ENCODE data around the gene CARM1. TPM values are rescaled to one million over a fixed set of nuclear protein-coding genes. Genes with fewer than 3 reads are reported as not detected.

The CARM1 gene
- total RNA-seq, 2 donors from 2014 or later = 85.0 to 99.5 TPM

DNA sequence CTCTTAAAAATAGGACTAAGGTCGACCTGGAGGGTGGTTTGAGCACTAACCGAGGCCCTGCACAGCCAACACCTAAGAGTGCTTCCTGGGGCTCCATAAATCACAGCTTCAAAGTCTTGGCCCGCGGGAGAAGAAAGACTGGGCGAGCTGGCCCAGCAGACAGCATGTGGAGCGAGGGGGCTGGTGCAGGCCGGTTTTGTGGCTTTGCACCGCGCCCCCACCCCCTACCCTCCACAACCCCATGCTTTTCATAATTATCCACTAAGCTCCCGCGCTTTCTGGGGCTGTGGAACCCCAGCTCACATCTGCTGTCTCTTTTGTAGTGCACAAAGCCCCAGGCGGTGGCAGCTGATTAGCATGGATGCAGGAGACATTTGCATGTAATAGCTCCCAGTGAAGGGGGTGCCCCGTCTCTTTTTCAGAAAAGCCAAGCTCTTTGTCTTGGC is 17.1 kb downstream of the CARM1 start:
- Mint-ChIP-seq H3K36me3 (ENCODE audit: insufficient read depth in 2 of 2) (no peaks in the 10 kb centered on the region), H3K4me3 (no peak overlapping the region), H3K27ac (no peak overlapping the region), H3K4me1 (ENCODE audit: low read depth) (peaks cover 14% of the 10 kb centered on the region), H3K27me3 (ENCODE audit: low read depth) (no peaks in the 10 kb centered on the region), H3K9me3 (no peaks in the 10 kb centered on the region)
- ATAC-seq (replicated peaks in 1 of 2) (no peak), DNase-seq (no peak)

DNA sequence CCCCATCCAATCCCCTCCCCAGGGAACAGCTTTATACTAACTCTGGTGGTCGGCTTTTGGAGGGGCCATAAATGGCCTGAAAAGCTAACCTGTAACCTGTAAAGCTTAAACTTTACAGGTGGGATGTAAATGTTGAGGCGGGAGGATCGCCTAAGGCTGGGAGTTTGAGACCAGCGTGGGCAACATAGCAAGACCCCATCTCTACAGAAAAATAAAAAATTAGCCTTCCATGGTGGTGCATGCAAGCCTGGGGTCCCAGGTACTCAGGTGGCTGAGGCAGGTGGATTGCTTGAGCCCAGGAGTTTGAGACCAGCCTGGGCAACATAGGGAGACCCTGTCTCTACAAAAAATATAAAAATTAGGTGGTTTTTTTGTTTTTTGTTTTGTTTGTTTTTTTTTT is 18.5 kb downstream of the CARM1 start:
- H3K36me3 Mint-ChIP-seq (ENCODE audit: insufficient read depth in 2 of 2) = no peaks in the 10 kb centered on the region
- peaks cover 10% of the 10 kb centered on the region for H3K4me1 Mint-ChIP-seq (ENCODE audit: low read depth)
- no peak overlapping the region for H3K4me3 Mint-ChIP-seq
- H3K27ac Mint-ChIP-seq = no peak overlapping the region
- DNase-seq (no peak), ATAC-seq (replicated peaks in 1 of 2) (no peak)
- no peaks in the 10 kb centered on the region for H3K27me3 Mint-ChIP-seq (ENCODE audit: low read depth)
- no peaks in the 10 kb centered on the region for H3K9me3 Mint-ChIP-seq

DNA sequence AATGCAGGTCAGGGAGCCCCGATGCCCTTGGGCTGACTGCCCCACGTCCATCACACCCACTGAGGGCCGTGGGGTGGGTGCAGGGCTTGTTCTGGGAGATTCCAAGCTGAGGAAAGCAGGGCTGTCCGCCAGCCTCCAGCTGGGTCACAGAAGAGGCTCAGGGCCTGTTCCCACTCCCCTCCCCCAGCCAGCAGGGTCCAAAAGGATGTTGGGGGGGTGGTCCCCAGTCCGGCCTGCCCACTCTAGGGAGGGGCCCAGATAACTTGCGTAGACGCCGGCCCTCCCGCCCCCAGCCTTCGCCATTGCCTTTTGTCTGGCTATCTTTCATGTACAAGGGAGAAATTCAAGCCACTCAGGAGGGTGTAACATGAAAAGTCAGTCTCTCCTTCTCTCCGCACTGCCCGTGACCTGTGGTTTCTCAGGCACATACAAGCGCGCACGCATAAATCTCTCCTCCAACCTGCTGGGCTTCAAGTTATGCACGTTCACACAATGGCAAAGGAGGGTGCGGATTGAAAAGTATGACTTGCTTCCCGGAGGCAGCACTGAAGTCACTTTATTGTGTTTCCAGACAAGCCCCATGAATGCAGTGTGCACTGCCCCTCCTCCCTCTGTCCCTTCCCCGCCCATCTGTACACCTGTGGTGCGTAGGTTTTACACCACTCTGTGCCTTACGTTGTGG is 20.2 kb downstream of the CARM1 start:
- no peak overlapping the region for H3K4me3 Mint-ChIP-seq
- ATAC-seq (replicated peaks in 1 of 2) = no peak

DNA sequence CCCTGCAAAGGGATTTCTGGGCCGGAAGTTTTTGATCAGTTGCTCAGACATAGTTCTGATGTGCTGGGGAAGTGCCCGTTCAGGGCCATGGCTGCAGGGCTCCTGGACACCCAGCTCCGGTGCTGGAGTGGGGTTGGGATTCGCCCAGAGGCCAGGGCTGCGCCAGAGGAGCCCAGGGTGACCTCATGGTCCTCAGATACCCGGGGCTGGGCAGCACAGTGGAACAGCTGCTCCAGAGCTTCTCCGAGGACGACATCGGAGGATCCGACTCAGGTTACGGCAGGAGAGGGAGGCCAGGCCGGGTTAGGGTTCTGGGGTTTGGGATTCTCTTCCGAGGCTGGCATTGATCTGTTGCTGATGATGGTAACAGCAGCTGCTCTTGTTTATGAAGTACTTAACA is 20.9 kb downstream of the CARM1 start:
- no peaks in the 10 kb centered on the region for H3K27me3 Mint-ChIP-seq (ENCODE audit: low read depth)
- H3K27ac Mint-ChIP-seq = no peak overlapping the region
- no peak for ATAC-seq (replicated peaks in 1 of 2)
- DNase-seq = no peak
- H3K9me3 Mint-ChIP-seq = no peaks in the 10 kb centered on the region
- H3K4me1 Mint-ChIP-seq (ENCODE audit: low read depth) = peaks cover 14% of the 10 kb centered on the region
- no peaks in the 10 kb centered on the region for H3K36me3 Mint-ChIP-seq (ENCODE audit: insufficient read depth in 2 of 2)
- no peak overlapping the region for H3K4me3 Mint-ChIP-seq

More for the DNA sequence above, 20.2 kb downstream of the CARM1 start:
- H3K4me1 Mint-ChIP-seq (ENCODE audit: low read depth) = peaks cover 7% of the 10 kb centered on the region
- H3K9me3 Mint-ChIP-seq = no peaks in the 10 kb centered on the region
- H3K27me3 Mint-ChIP-seq (ENCODE audit: low read depth) = no peaks in the 10 kb centered on the region
- H3K36me3 Mint-ChIP-seq (ENCODE audit: insufficient read depth in 2 of 2) = no peaks in the 10 kb centered on the region
- DNase-seq = no peak
- H3K27ac Mint-ChIP-seq = no peak overlapping the region

DNA sequence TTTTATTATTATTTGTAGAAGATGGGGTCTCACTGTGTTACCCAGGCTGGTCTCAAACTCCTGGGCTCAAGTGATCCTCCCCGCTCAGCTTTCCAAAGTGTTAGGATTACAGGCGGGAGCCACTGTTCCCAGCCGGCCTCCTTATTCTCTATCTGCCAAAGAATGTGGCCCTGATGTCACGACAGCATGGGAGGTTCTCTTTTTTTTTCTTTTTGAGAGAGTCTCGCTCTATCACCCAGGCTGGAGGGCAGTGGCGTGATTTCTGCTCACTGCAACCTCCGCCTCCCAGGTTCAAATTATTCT is 23.5 kb downstream of the CARM1 start:
- H3K4me3 Mint-ChIP-seq = no peak overlapping the region
- peaks cover 14% of the 10 kb centered on the region for H3K4me1 Mint-ChIP-seq (ENCODE audit: low read depth)
- no peaks in the 10 kb centered on the region for H3K9me3 Mint-ChIP-seq
- no peaks in the 10 kb centered on the region for H3K27me3 Mint-ChIP-seq (ENCODE audit: low read depth)
- H3K27ac Mint-ChIP-seq = no peak overlapping the region
- no peaks in the 10 kb centered on the region for H3K36me3 Mint-ChIP-seq (ENCODE audit: insufficient read depth in 2 of 2)
- ATAC-seq (replicated peaks in 1 of 2) (no peak), DNase-seq (no peak)

DNA sequence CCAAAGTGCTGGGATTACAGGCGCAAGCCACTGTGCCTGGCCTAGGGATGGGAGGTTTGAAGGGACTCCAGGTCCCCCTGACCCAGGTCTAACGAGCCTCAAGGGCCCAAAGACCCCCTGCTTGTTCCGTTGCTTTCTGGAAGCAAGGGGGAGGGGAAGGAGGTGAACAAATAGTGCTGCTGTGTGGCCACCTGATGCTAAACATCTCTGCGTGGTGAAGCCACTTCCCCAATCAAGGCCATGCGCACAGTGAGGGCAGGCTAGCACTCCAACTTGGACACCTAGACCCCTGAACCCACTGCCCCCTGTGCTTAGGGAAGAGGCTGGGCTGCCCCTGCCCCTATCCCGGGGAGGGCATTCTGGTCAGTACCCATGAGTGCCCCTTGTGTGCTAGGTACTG is 24.0 kb downstream of the CARM1 start:
- H3K27me3 Mint-ChIP-seq (ENCODE audit: low read depth) = no peaks in the 10 kb centered on the region
- H3K9me3 Mint-ChIP-seq = no peaks in the 10 kb centered on the region
- DNase-seq (no peak), ATAC-seq (replicated peaks in 1 of 2) (no peak)
- no peak overlapping the region for H3K4me3 Mint-ChIP-seq
- no peaks in the 10 kb centered on the region for H3K36me3 Mint-ChIP-seq (ENCODE audit: insufficient read depth in 2 of 2)
- H3K4me1 Mint-ChIP-seq (ENCODE audit: low read depth) = peaks cover 14% of the 10 kb centered on the region
- H3K27ac Mint-ChIP-seq = no peak overlapping the region

DNA sequence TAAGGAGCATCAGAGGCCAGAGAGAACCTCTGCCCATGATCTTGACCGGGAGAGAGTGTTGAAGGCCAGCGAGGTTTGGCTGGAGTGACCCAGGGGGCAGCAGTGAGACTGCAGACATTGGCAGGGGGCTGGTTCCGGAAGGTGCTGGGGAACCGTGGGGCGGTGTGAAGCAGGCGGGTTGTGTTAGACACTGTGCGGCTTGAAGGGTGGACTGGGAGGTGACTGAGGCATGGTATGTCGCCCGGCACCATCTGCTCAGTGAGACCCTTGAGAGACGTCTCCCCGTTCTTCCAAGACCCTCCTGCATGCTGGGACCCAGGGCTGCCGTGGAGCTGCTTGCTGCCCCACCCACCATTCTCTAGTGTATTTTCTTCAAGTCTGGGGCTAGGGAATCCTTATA is 24.6 kb downstream of the CARM1 start:
- no peak for DNase-seq
- no peak for ATAC-seq (replicated peaks in 1 of 2)
- H3K27ac Mint-ChIP-seq = no peak overlapping the region
- H3K27me3 Mint-ChIP-seq (ENCODE audit: low read depth) = no peaks in the 10 kb centered on the region
- H3K4me1 Mint-ChIP-seq (ENCODE audit: low read depth) = peaks cover 14% of the 10 kb centered on the region
- H3K36me3 Mint-ChIP-seq (ENCODE audit: insufficient read depth in 2 of 2) = no peaks in the 10 kb centered on the region
- H3K4me3 Mint-ChIP-seq = no peak overlapping the region
- H3K9me3 Mint-ChIP-seq = no peaks in the 10 kb centered on the region

DNA sequence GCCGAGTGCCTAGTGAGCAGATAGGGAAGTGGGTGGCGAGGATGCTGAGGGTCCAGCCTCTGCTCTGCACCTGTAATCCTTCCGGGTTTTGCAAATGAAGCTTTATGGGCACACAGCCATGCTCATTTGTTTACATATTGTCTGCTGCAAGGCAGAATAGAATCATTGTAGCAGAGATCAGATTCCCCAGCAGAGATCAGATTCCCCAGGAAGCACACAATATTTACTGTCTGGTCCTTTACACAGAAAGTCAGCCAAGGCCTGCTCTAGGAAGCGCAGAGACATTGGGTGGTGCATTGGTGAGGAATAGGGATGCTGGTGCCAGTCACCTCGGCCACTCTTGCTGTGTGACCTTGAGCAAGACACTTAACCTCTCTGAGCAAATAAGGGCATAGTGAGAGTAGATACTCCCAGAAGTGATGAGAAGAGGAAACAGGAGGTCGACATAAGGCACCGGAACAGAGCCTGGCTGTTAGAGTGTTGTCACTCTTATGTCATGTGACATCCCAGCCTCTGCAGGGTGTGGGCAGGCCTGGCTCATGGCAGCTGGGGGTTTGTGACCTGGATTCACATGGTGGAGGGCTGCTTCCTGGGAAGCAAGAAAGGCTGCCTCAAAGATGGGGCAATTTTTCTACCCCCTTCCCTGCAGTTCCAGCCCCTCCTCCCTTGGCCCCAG is 25.6 kb downstream of the CARM1 start:
- Mint-ChIP-seq H3K27me3 (ENCODE audit: low read depth) (no peaks in the 10 kb centered on the region), H3K27ac (peak overlapping the region; percentile 37), H3K4me3 (no peak overlapping the region), H3K9me3 (no peaks in the 10 kb centered on the region), H3K36me3 (ENCODE audit: insufficient read depth in 2 of 2) (no peaks in the 10 kb centered on the region), H3K4me1 (ENCODE audit: low read depth) (peaks cover 14% of the 10 kb centered on the region)
- ATAC-seq (replicated peaks in 1 of 2) (no peak), DNase-seq (no peak)

DNA sequence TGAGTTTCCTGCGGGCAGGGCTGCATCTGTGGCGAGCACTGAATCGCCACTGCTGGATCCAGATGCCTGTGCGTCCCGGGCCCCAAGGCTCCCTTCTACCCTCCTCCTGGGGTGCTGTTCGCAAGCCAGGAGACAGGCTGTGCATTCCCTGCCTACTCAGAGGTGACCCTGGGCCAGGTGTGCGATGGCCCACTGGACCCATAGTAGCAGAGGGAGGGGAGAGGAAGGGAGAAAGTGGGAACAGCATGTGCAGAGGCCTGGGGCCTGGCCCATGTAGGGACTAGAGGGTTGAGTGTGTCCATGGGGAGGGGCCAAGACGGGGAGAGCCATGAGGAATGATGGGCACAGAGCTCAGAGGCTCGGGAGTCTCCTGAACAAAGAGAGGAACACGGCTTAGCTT is 27.3 kb downstream of the CARM1 start:
- no peaks in the 10 kb centered on the region for H3K36me3 Mint-ChIP-seq (ENCODE audit: insufficient read depth in 2 of 2)
- DNase-seq (no peak), ATAC-seq (replicated peaks in 1 of 2) (no peak)
- no peak overlapping the region for H3K27ac Mint-ChIP-seq
- H3K4me3 Mint-ChIP-seq = no peak overlapping the region
- no peaks in the 10 kb centered on the region for H3K9me3 Mint-ChIP-seq
- peaks cover 14% of the 10 kb centered on the region for H3K4me1 Mint-ChIP-seq (ENCODE audit: low read depth)
- no peaks in the 10 kb centered on the region for H3K27me3 Mint-ChIP-seq (ENCODE audit: low read depth)

DNA sequence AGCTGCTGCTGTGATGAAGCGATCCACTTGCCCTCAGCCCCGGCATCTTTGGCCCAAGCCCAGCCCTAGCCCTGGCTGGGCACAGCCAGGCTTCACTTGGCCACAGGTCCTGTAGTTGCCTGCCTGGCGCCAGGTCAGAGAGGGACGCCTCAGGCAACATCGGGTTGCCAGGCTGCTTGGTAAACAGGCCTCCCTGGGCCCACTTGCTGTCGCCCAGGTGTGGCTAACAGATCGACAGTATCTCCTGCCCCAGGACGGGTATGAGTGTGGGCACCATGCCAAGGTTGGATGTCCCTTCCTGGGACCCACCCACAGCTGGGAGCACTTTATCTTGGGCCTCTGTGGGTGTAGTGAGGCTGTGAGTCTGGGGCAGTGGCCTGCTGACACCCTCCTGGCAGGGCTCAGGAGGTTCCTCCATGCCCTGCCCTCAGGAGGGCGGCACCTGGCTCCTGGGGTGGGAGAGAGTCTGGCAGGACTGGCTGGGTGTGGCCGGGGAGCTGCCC is 27.8 kb downstream of the CARM1 start:
- no peak overlapping the region for H3K4me3 Mint-ChIP-seq
- ATAC-seq (replicated peaks in 1 of 2) (no peak), DNase-seq (no peak)
- H3K36me3 Mint-ChIP-seq (ENCODE audit: insufficient read depth in 2 of 2) = no peaks in the 10 kb centered on the region
- H3K27ac Mint-ChIP-seq = no peak overlapping the region
- no peaks in the 10 kb centered on the region for H3K9me3 Mint-ChIP-seq
- H3K4me1 Mint-ChIP-seq (ENCODE audit: low read depth) = peaks cover 14% of the 10 kb centered on the region
- no peaks in the 10 kb centered on the region for H3K27me3 Mint-ChIP-seq (ENCODE audit: low read depth)

DNA sequence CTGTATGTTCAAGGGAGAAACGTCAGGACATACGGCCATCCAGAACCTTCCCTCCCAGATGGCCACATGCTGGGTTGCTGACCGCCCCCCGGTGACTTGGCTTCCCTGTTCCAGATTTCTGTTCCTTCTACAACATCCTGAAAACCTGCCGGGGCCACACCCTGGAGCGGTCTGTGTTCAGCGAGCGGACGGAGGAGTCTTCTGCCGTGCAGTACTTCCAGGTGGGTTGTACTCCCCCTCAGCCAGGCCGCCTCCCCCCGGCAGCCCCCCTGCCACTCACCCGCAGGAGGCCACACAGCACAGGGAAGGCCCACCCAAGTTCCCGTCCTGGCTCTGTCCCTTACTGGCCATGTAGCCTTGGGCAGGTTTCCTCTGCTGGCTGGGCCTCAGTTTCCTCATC is 36.6 kb downstream of the CARM1 start:
- DNase-seq (no peak), ATAC-seq (replicated peaks in 1 of 2) (no peak)
- H3K27ac Mint-ChIP-seq = no peak overlapping the region
- H3K36me3 Mint-ChIP-seq (ENCODE audit: insufficient read depth in 2 of 2) = peaks cover 0 to 6% of the 10 kb centered on the region in 2 donors
- no peak overlapping the region for H3K4me3 Mint-ChIP-seq
- no peaks in the 10 kb centered on the region for H3K4me1 Mint-ChIP-seq (ENCODE audit: low read depth)
- H3K27me3 Mint-ChIP-seq (ENCODE audit: low read depth) = no peaks in the 10 kb centered on the region
- H3K9me3 Mint-ChIP-seq = no peaks in the 10 kb centered on the region

DNA sequence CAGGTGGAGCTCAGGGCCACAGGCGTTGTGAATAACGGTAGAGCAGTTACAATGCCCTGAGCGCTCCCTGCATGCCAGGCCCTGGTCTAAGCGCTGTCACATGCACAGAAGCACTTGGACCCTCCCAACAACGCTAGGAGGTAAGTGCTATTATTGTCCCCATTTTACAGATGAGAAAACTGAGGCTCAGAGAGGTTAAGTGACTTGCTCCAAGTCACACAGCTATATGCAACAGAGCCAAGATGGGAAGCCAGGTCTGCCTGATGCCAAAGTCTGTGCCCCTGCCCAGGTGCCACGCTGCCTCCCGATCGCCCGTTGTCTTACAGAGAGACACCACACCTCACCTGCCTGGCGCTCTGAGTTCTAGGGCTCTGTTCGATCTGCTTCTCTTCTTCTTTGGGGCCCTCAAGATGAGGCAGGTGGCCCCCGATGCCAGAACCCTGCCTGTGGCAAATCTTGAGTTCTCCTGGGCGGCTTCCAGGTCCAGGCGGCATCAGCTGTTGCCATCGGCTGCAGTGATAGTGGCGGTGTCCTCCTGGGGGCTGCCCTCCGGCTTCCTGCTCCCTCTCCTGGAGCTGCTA is 37.1 kb downstream of the CARM1 start:
- H3K4me3 Mint-ChIP-seq = no peak overlapping the region
- no peaks in the 10 kb centered on the region for H3K4me1 Mint-ChIP-seq (ENCODE audit: low read depth)

DNA sequence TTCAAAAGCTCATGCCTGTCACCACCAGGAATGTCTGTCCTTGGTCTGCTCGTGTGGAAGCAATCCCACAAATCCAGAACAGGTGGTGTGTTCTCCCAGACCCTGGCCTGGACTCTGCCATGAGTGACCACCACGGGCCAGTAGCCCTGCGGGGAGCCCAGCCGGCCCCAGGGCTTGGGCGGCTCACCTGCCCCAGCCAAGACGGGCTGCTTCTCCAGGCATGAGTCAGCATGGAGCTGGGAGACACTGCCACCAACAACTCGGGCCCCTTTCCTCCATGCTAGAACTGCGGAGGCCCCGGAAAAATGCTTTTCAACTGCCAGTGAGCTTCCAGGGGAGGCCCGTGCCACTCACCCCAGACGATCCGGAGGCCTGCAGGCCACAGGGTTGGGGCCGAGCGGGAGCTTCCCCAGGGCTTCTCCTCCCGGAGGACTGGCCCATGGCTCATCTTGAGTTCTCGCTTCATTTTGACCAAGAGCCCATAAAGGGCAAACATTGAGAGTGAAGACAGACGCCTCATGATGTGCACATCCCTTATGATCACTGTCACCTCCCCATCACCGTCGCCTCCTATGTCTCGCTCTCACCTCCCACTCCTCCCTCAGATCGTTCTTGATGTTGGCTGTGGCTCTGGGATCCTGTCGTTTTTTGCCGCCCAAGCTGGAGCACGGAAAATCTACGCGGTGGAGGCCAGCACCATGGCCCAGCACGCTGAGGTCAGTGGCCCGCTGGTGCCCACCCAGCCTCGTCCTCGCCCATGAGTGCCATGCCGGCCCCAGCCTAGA is 40.4 kb downstream of the CARM1 start:
- Mint-ChIP-seq H3K9me3 (no peaks in the 10 kb centered on the region), H3K27me3 (ENCODE audit: low read depth) (no peaks in the 10 kb centered on the region), H3K36me3 (ENCODE audit: insufficient read depth in 2 of 2) (peaks cover 0 to 6% of the 10 kb centered on the region in 2 donors), H3K4me3 (no peak overlapping the region), H3K4me1 (ENCODE audit: low read depth) (no peaks in the 10 kb centered on the region), H3K27ac (no peak overlapping the region)
- ATAC-seq (replicated peaks in 1 of 2) (no peak), DNase-seq (no peak)

More for the DNA sequence above, 37.1 kb downstream of the CARM1 start:
- Mint-ChIP-seq H3K27ac (no peak overlapping the region), H3K27me3 (ENCODE audit: low read depth) (no peaks in the 10 kb centered on the region), H3K36me3 (ENCODE audit: insufficient read depth in 2 of 2) (peaks cover 0 to 6% of the 10 kb centered on the region in 2 donors), H3K9me3 (no peaks in the 10 kb centered on the region)
- DNase-seq (no peak), ATAC-seq (replicated peaks in 1 of 2) (no peak)

All from activated T-cell treated with anti-CD3 and anti-CD28 coated beads, Interleukin-2, amount 50 U/mL, for 72 hours (primary cell).